HG02571 (cell line): ENCODE results near the gene POLA2.
A peak's percentile ranks its signal among the peaks of the same experiment; 100 is the strongest.
"Not testable (repeated sequence)": the region's sequence is repeated elsewhere in the genome, so short reads cannot be mapped to it uniquely, and the experiment has no call there.

Source experiments
- ATAC-seq: cut with Tn5 transposase; IDR thresholded peaks from one replicate; pipeline ENCODE4 v1.9.1; 2021; ENCODE audit warnings: mild to moderate bottlenecking, moderate library complexity; ENCODE audit not compliant: unreplicated experiment

POLA2 gene

GRCh38 chr11:65261591-65262380 lies at the start of gene POLA2:
Gene POLA2, plus strand, starts transcription at chr11:65261962. Its CDS starts 331 bp downstream, at chr11:65262293.
- ATAC-seq: peak; percentile 80

GRCh38 chr11:65212226-65212801 lies 49.4 kb upstream of the POLA2 start:
- ATAC-seq: no peak

GRCh38 chr11:65213322-65214211 lies 48.2 kb upstream of the POLA2 start:
- no peak for ATAC-seq

- no peak for ATAC-seq
Measured at GRCh38 chr11:65214212-65214845, 47.4 kb upstream of the POLA2 start.

- no peak for ATAC-seq
Measured at GRCh38 chr11:65215441-65216076, 46.2 kb upstream of the POLA2 start.

- ATAC-seq: no peak
Measured at GRCh38 chr11:65216830-65217229, 44.9 kb upstream of the POLA2 start.

- ATAC-seq: no peak
Measured at GRCh38 chr11:65217441-65218423, 44.0 kb upstream of the POLA2 start.

- ATAC-seq: no peak
Measured at GRCh38 chr11:65218446-65218845, 43.3 kb upstream of the POLA2 start.

- ATAC-seq: no peak
Measured at GRCh38 chr11:65219930-65220213, 41.9 kb upstream of the POLA2 start.

- no peak for ATAC-seq
Measured at GRCh38 chr11:65221026-65221425, 40.7 kb upstream of the POLA2 start.

- no peak for ATAC-seq
Measured at GRCh38 chr11:65223011-65223410, 38.8 kb upstream of the POLA2 start.

GRCh38 chr11:65224930-65225278 lies 36.9 kb upstream of the POLA2 start:
- ATAC-seq: no peak

- ATAC-seq: no peak
Measured at GRCh38 chr11:65225279-65226102, 36.3 kb upstream of the POLA2 start.

GRCh38 chr11:65226103-65226442 lies 35.7 kb upstream of the POLA2 start:
- no peak for ATAC-seq

- ATAC-seq: no peak
Measured at GRCh38 chr11:65227879-65228278, 33.9 kb upstream of the POLA2 start.

GRCh38 chr11:65236194-65237059 lies 25.3 kb upstream of the POLA2 start:
- ATAC-seq: no peak

- not testable (repeated sequence) for ATAC-seq
Measured at GRCh38 chr11:65238302-65238701, 23.5 kb upstream of the POLA2 start.

GRCh38 chr11:65241134-65241533 lies 20.6 kb upstream of the POLA2 start:
- ATAC-seq: no peak
